Hematopoietic multipotent progenitor cell treated with erythropoietin and hydrocortisone succinate and interleukin-3 and kit ligand, for 17 days (in vitro differentiated cells): Measurements from ENCODE around the gene NMRAL1.
A peak's percentile ranks its signal among the peaks of the same experiment; 100 is the strongest.

Source experiments
- DNase-seq: peaks from one replicate; pipeline ENCODE4 v3.0.0-alpha.2; 2015; ENCODE audit warnings: low spot score

The NMRAL1 gene

DNA sequence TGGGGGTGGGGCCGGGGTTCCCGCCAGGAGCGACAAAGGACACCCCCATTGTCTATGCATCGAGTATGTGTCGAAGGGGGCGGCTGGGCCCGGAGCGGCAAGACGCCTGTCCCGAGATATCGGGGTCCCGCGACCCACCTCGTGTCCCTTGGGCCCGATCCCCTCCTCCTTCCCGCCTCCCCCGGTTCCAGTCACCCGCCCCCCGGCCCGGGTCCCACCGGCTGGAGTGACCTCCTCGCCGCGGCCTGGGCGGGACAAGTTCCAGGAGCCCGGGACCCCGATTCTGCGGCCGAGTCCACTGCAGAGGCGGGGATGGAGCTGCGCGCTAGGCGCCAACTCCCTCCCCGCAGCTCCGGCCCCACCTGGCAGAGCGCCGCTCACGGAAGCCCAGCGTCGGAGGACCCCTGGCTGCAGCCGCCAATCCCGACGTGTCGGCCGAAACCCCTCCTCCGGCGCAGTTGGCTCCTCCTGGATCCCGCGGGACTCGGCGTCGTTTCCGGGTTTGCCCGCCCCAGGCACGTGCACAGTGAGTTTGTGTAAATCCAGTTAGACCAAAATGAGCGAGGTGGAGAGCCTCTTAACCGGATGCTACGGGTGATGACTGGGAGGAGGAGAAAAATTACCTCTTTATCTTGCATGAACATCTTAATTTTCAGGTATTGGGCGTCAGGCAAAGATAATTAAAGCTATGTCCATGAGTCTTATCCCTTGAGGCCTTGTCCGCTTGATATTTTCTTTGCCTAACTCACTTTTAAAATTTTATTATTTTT is at the start of gene NMRAL1:
NMRAL1 (minus strand) TSS at position 434 of the 770 bp plus-strand sequence. CDS start 493 bp downstream, outside the sequence.
- DNase-seq, result no peak

DNA sequence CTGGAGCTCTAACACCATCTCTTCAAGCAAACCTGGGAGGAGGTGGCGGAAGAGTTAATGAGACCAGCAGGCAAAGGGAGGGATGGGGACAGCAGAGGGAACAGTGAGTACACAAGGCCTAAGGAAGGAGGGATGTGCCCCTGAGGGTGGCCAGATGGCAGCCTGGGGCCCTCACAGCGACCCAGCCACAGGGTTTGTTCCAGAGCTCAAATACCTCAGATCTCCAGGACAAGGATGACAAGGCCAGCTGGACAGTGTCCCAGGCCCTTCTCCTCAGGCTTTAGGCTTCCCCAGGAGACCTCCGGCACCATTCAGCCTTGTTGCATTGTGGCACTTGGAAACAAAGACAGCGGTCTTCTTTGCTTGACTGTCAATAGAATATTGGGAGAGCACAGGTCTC is 49.3 kb upstream of the NMRAL1 start:
- no peak for DNase-seq

DNA sequence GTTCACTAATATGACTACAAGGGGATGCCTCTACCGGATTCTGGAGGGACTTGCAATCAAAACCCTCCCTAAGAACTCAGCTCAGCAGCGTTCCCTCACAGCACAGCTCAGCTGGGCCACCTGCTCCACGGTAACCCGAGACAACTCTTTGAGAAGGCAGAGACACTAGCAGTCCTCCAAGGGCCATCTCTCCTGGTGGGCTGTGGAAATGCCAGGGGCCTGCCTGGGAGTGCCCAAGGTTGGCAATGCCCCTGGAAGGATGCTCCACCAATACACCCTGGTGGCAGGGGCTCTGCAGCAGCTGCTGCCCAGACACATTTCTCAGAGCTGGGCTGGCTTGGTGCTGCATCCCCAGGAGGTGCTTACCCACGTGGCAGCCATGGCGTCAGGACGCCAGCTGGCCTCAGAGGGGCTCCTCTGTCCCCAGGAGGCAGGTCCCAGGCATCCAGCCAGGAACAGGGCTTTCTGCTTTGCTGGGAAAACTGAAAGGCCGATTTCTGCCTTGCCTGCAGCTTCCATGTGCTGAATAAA is 47.7 kb upstream of the NMRAL1 start:
- DNase-seq, result no peak

DNA sequence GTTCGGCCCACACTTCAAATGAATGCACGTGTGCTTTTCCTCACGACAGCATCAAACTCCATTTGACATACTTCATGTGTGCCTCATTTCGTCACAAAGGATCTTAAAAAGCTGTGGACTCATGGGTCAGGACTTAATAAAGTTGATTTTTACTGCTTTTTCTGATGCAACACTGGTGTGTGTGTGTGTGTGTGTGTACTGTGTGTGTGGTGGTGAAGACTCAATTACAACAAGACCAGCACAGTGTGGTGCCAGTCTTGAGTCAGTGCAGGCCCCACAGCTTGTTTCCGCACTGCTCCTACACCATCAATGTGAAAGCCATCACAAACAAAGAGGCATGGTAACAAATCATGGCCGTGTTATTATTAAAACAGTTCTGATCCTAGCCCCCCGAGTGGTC is 46.5 kb upstream of the NMRAL1 start:
- DNase-seq, result no peak

DNA sequence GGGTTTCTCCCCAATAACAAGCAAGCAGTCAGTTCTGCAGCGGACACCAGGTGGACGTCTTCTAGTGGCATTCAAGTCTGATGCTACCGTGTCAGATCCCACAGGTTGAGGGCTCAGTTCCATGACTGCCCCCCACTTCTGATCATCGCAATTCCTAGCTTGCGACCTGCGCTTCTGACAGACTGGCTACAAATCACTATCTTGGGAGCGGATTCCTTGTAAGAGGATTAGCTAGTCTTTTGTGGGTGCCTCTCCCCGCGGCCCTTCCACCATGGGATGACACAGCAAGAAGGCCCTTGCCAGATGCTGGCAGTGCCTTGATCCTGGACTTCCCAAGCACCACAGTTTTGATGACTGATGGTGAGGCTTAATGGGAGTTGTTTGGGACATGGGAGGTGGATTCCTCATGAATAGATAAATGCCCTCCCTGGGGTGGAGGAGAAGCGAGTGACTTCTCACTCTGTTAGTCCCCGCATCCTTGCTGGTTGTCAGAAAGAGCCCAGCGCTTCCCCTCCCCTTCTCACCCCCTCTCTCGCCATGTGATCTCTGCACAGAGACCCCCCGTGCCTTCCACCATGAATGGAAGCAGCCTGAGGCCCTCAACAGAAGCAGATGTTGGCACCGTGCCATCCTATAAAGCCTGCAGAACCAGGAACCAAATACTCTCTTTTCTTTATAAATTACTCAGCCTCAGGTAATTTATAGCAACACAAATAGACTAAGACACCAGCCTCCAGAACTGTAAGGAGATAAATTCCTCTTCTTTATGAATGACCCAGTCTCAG is 45.0 kb upstream of the NMRAL1 start:
- DNase-seq, result no peak

DNA sequence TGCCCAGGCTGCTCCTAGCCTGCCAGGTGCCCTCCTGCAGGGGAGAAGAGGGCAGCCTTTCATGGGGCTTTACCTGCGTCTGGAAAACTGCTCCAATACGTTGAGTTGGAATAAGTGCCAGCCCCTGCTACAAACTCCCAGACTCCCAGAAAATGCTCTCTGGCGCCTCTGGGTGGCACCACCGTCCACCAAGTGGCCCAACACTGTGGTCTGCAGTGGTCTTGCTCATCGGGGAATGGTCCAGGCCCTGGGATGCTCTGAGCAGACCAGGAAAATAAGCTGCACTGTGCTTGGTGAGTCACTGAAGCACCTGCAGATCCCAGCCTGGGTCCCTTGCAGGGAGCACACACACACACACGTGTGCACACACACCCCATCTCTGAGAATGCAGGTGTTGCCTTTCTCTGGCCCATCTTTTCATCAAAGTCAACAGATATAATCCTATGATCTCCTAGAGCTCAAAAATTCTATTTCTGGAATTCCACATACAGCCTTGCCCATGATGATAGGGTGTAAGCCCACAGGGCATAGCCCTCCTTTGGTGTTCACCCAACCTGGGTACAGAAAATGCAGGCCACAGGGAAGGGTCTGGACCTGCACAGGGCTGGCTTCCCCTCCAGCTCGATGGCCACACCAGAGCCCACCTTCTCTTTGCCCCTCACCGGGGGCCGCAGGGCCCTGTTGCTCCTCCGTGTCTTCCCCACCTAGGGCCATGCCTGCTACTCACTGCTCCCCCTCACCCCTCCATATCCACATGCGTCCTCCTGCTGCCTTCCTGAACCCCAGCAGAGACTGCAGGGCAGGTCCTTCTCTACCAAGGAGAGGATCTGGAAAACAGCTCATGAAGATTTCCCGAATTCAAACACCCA is 43.6 kb upstream of the NMRAL1 start:
- DNase-seq, result peak; percentile 20

DNA sequence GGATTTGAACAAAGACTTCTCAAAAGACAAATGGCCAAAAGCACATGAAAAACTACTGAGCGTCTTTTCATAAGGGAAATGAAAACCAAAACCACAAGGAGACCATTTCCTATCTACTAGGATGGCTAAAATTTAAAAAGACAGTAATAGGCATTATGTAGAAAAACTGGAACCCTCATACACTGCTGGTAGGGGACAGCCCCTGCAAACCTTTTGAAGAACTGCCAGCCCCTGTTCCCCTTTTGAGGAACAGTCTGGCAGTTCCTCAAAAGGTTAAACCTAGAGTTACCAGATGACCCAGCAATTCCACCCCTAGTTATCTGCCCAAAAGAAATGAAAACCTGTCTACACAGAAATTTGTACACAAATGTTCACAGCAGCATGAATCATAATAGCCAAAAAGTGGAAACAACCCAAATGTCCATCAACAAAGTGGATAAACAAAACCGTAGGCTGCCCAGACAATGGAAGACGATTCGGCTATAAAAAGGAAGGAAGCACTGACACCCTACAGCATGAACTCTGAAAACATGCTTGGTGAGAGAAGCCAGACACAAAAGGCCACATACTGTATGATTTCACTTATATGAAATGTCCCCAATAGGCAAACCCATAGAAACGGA is 41.3 kb upstream of the NMRAL1 start:
- no peak for DNase-seq

DNA sequence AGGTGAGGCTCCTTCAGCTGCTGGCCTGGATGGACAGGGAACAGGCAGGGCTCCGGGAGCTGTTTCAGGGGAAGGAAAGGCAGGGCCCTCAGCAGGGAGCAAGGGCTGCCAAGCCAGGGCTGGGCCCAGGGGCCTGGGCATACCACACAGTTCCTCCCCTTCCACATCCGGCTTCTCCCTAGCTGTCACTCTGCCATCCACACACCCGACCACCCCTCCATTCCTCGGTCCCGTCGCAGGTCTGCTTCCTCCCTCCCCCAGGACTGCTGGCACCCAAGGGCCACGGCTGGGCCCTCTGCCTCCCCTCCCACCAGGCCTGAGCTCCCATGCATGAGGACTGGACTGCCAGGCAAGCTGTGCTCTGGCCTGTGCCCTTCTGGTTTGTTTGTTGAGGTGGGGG is 40.2 kb upstream of the NMRAL1 start:
- DNase-seq, result no peak

DNA sequence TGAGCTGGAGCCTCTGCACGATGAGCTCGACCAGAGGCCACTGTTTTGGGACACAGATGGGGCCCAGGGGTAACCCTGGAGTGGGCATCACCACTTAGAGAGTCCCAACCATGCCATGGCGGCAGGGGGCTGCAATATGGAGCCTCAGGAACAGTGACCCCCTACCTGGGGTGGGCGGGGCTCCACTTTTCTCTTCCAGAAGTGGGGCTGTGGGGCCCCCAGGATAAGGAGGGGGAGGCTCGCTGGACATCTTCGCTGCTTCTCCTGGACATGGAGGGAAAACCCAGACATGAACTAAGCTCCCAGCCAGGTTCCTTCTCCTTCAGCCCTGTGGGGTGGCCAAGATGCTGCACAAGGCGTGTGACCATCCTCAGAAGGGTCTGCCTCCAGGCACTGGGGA is 39.5 kb upstream of the NMRAL1 start:
- no peak for DNase-seq

DNA sequence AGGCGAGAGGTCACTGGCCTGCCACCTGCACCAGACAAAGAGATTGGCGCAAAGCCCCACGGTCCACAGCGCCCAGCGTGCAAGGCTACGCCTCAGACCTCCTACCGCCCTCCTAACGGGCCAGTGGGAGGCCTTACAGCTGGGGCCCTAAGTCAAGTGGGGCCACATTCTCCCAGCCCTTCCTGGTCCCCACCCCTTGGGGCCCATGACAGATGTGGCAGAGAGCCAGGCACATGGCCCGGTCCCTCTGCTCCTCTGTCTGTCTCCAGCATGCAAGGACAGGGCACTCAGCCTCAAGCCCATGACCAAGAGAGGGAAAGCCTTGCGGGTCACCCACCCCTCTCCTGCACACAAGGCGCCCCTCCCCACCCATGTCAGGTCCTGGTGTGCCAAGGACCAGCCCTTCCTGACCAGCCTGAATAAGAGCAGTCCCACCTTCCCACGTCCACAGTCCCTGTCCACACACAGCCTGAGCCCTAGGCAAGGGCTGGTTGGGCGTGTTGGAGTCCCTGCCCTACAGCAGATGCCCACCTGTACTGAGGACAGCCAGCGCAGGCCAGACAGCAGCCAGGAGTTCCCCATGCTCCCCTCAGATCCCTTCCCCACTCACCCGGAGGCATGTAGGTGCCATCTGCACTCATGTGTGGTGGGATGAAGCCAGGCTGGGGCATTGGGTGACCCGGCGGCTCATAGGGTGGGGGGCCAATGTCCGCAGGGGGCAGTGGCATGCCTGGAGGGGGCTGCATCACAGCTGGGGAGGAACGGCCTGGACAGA is 38.8 kb upstream of the NMRAL1 start:
- no peak for DNase-seq

DNA sequence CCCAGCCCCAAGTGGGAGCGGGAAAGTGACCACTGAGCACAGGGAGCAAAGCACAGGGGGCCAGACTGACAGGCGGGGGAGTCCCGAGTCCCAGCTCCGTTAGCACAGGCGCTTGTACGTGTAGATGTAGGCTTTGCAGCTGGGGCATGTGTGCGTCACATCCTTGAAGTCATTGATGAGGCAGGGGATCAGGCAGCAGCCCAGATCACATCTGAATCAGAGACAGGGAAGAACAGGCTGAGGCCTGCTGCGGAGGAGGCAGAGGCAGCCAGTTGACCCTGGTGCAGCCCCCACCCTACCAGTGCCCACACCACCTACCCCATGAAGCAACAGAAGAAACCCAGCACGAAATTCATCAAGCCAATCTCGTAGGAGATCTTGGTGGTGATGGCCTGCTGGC is 38.0 kb upstream of the NMRAL1 start:
- no peak for DNase-seq

DNA sequence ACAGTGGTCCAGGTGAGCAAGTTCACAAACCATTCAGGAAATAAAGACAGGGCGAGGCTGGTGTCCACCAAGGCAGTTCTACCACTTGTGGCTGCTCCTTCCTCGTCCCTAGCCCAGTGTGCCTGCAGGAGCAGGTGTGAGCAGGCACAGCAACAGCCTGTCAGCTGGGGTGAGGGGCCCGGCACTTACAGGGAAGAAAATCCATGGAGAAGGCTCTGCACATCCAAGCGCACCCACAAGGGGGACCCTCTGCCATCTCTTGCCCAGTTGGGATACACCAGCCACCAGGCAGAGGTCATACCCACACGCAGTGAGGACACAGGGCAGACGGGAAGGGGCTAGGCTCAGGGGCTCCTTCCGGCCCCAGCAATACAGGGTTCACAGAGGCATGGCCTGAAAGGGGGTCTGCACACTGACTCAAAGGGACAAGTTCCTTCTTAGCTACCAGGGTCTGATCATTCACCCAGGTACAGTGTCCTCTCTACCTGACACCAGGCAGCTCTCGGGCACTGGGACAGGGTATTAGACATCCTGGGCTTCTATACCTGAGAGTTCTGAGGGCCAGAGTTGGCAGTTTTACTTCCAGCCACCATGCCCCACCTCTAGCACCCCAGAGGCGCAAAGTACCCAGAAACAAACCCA is 37.1 kb upstream of the NMRAL1 start:
- peak; percentile 31 for DNase-seq

DNA sequence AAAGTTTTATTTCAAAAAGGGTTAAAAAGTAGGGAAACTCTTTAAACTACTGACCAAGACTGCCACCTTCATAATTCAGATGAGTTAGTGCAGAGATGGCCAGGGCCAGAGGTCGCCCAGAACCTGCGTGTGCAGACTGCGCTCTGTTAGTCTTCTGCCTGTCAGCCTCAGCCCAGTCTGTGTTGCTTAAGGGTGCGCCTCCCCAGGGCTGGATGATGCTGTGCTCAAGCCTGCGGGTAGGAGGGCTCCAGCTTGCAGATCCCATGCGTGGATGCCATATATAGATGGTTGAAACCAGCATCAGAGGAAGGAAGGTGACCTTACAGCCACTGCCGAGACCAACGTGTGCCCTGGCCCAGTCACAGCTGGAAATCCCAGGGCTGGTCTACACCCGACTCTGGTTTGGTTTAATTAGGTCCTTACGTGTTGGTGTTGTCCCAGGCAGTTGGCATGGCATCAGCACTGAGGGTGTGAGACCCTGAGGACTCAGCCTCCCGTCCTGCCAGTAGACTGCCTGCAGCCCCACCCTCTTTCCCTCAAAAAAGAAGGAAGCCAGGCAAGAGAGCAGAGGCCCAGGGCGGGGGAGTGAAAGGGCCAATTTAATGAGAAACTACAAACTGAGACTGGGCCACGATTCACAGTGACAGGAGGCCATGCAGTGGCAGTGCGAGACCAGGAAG is 36.5 kb upstream of the NMRAL1 start:
- DNase-seq, result no peak

DNA sequence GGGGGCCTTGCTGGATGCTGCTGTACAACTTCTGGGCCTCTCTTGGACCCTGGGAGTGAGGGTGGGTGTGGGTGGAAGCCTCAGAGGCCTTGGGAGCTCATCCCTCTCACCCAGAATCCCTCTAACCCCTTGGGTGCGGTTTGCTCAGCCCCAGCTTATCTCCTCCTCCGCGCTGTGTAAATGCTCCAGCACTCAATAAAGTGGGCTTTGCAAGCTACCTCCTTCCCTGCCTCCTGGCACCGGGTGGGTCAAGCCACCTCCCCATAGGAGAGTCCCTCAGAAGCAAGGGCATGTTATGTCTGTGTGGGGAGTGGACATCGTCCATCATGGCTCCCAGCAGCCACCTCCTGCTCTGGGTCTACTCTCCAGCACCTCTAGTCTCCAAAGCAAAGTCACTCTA is 35.7 kb upstream of the NMRAL1 start:
- no peak for DNase-seq

DNA sequence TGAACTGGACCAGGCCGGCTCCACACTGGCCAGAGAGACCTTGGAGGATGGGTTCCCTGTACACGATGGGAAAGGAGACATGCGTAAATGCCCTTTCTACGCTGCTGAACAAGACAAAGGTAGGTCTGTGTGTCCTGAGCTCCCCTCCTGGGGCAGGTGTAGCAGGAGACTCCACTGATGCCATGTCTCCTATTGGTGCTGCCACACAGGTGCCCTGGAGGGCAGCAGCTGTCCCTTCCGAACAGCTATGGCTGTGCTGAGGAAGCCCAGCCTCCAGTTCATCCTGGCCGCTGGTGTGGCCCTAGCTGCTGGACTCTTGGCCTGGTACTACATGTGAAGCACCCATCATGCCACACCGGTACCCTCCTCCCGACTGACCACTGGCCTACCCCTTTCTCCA is 35.0 kb upstream of the NMRAL1 start:
- no peak for DNase-seq

DNA sequence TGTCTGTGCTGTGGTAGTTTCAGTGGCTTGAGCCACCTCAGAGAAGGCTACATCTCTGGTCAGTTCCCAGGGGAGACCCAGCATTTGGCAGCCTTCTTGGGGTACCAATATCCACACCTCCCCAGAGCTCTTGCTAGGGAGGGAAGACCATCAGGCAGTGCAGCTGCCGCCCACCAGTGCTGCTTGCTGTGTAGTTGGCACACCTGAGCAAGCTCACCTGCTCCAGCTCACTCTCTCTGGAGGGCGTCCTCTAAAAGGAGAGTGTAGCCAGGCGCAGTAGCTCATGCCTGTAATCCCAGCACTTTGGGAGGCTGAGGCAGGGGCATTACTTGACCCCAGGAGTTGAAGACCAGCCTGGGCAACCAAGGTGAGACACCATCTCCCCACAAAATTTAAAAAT is 34.4 kb upstream of the NMRAL1 start:
- DNase-seq, result no peak

DNA sequence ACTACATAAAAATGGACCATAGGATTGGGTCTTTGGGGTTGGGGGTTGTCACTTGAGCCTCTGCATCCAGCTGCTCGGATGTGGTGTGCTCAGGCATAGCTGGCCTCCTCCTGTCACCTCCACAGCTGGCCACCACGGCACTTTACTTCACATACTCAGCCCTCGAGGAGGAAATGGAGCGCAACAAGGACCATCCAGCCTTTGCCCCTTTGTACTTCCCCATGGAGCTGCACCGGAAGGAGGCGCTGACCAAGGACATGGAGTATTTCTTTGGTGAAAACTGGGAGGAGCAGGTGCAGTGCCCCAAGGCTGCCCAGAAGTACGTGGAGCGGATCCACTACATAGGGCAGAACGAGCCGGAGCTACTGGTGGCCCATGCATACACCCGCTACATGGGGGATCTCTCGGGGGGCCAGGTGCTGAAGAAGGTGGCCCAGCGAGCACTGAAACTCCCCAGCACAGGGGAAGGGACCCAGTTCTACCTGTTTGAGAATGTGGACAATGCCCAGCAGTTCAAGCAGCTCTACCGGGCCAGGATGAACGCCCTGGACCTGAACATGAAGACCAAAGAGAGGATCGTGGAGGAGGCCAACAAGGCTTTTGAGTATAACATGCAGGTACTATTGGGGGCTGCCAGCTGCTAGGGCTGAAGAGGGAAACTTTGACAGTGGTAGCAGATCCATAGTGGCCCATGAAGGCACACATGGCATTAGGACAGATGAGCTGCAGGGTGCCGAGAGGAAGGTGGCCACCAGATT is 33.3 kb upstream of the NMRAL1 start:
- DNase-seq, result no peak

DNA sequence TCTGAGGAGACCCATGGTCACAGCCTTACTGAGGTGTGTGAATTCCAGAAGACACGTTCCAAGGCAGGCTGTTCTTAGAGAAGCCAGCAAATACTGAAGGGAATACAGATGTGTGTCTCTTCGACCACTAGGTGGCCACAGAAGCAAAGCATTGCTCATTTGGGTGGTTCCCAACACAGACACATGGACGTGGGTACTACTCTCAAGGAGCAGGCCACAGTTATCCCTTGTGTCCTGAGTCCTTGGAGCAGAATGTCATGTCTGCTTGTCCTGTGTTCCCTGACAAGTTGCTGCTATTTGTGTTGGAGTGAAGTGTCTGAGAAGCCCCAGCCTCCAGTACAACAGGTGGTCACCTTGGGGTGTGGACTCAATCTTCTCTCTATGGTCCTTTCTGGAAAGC is 32.0 kb upstream of the NMRAL1 start:
- peak; percentile 83 for DNase-seq
